ENCODE results near the gene TERT.

Gene TERT

GRCh38 chr5:1226839-1227581, 67.9 kb downstream of the TERT start:
- intact Hi-C loops (cut with DNase I), result no loop called here
- no peak for DNase-seq

DNA sequence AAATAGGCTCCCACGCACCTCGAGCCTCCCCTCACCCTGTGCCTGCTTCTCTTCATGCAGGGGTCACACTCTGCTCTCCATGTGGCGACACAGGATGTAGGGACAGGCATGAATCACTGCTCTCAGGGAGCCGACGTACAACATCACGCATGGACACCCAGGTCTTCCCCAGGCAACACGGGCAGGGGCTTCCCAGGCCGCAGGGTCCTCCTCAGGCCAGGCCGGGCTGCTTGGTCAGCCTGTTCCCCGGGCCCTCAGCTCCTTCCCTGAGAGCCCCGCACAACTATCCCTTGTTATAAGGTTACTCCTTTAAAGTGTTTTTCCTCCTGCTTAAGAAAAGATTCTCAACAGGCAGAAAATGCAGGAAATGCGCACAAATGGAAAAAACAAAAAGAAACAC, 68.6 kb downstream of the TERT start:
- no peak for DNase-seq

DNA sequence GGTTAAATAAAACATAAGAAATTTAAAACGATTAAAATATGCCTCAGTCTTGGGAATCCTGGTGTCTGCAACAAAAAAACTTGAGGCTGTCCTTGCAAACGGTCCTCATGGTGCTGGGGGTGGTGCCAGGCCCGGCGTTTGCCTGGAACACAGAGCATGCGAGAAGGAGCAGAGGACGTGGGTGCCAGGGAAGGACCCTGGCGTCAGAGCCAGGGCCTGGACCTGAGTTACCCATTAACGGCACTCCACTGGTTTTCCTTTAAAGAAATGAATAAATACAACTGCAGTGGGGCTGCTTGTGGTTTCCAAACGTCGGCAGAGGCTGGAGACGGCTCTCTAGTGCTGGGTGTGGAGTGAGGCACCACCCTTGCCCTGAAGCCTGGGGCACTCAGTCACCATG, 69.8 kb downstream of the TERT start, which contains the start of gene SLC6A18:
SLC6A18 (plus strand) TSS at position 301 of the 400 bp plus-strand sequence; CDS start at position 398, 97 bp downstream.
- DNase-seq, result no peak
- intact Hi-C loops (cut with DNase I), result no loop called here

More for the DNA sequence above, 68.6 kb downstream of the TERT start:
- intact Hi-C loops (cut with DNase I), result no loop called here

GRCh38 chr5:1224631-1225030, 70.2 kb downstream of the TERT start:
- intact Hi-C loops (cut with DNase I), result no loop called here
- DNase-seq, result no peak

- DNase-seq, result peak in 1 of 10 donors; percentile 79
- intact Hi-C loops (cut with DNase I), result no loop called here
These were observed 71.6 kb downstream of the TERT start for GRCh38 chr5:1223278-1223670.

GRCh38 chr5:1222621-1223277, 72.1 kb downstream of the TERT start:
- peak in 1 of 10 donors; percentile 73 for DNase-seq
- intact Hi-C loops (cut with DNase I), result no loop called here

DNA sequence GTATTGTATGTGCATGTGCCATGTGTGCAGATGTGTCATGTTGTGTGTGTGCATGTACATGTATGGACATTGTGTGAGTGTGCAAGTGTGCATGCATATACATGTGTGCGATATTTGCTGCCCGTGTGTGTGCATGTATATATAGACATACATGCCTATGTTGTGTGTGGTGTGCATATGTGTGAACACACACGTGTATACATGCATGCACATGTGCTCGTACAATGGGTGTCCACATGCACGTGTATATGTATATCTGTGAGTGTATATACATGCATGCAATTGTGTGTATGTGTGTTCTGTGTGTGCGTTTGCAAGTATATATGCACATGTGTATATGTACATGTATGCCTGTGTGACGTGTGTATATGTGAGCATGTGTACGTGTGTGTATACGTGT, 72.7 kb downstream of the TERT start:
- intact Hi-C loops (cut with DNase I), result no loop called here
- DNase-seq, result no peak

- intact Hi-C loops (cut with DNase I), result no loop called here
- DNase-seq, result peak in 2 of 10 donors; percentile 37 to 69
These were observed 73.1 kb downstream of the TERT start for GRCh38 chr5:1221721-1222120.

DNA sequence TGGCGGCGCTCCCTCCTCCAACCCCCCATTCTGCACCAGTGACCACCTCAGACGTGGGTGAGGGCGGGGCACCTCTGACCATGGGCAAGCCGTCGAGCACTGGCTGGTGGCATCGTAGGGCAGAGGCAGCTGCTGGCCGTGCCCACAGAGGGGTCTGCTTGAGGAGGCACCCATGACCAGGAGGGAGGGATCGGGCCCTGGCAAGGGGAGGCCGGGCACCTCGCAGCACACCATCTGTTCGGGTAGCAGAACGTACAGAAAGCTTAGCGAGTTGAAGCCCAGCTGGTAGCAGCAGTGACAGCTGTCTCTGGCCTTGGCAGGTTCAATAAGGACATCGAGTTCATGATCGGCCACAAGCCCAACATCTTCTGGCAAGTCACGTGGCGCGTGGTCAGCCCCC, 74.0 kb downstream of the TERT start:
- intact Hi-C loops (cut with DNase I), result no loop called here
- DNase-seq, result peak in 3 of 10 donors; percentile 60 to 78 (median 70)

- peak in 3 of 10 donors; percentile 41 to 71 (median 57) for DNase-seq
- intact Hi-C loops (cut with DNase I), result no loop called here
These were observed 74.5 kb downstream of the TERT start for GRCh38 chr5:1220351-1220750.

DNA sequence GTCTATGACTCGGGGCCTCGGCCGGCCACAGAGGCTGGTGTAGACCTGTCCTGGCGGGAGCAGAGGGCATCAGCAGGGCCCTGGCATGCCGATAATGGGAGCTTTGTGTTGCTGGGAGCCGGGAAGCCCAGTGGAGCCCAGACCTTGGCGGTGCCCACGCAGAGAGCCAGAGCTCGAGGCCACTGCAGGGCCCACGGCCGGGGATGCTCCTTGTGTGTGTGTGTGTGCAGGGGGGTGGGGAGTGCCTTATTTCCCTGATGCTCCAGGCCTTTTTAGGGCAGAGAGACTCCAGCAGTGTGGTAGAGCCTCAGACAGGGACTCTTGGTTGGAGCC, 75.1 kb downstream of the TERT start:
- peak in 1 of 10 donors; percentile 67 for DNase-seq
- intact Hi-C loops (cut with DNase I), result no loop called here

DNA sequence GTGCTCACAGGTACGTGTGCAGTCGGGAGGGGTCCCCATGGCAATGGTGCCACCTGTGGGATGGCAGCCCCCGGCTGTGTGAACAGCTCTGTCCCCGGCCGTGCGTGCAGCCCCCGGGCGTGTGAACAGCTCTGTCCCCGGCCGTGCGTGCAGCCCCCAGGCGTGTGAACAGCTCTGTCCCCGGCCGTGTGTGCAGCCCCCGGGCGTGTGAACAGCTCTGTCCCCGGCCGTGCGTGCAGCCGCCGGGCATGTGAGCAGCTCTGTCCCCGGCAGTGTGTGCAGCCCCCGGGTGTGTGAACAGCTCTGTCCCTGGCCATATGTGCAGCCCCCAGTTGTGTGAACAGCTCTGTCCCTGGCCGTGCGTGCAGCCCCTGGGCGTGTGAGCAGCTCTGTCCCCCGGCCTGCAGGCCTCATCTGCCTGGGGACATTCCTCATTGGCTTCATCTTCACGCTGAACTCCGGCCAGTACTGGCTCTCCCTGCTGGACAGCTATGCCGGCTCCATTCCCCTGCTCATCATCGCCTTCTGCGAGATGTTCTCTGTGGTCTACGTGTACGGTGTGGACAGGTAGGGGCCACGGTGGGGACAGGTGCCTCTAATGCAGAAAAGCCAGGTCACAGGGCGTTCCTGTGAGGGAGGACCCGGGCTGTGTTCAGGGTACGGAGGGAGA, 75.6 kb downstream of the TERT start:
- intact Hi-C loops (cut with DNase I), result no loop called here
- peak in 3 of 10 donors; percentile 55 to 81 (median 63) for DNase-seq

- intact Hi-C loops (cut with DNase I), result no loop called here
- peak in 3 of 10 donors; percentile 66 to 75 (median 71) for DNase-seq
These were observed 76.4 kb downstream of the TERT start for GRCh38 chr5:1218351-1219080.

- intact Hi-C loops (cut with DNase I), result no loop called here
- DNase-seq, result peak in 3 of 10 donors; percentile 43 to 68 (median 50)
These were observed 77.2 kb downstream of the TERT start for GRCh38 chr5:1217596-1218206.

DNA sequence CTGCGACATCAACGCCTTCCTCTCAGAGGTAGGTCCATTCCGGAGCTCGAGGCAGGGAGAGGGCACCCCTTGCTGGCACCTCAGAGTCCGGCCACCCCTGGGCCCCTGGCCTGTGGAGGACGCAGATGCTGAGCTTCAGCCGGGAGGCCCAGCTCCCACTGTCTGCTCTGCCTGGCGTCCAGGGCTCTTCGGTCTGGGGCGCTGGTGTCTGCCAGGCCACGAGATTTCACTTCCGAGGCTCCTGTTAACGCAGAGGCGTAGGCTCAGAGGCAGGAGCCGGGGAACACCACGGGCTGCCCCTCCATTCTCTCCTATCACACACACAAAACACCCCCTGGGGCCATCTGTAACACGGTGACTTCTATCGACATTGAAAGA, 78.0 kb downstream of the TERT start:
- intact Hi-C loops (cut with DNase I), result no loop called here
- peak in 1 of 10 donors; percentile 58 for DNase-seq

DNA sequence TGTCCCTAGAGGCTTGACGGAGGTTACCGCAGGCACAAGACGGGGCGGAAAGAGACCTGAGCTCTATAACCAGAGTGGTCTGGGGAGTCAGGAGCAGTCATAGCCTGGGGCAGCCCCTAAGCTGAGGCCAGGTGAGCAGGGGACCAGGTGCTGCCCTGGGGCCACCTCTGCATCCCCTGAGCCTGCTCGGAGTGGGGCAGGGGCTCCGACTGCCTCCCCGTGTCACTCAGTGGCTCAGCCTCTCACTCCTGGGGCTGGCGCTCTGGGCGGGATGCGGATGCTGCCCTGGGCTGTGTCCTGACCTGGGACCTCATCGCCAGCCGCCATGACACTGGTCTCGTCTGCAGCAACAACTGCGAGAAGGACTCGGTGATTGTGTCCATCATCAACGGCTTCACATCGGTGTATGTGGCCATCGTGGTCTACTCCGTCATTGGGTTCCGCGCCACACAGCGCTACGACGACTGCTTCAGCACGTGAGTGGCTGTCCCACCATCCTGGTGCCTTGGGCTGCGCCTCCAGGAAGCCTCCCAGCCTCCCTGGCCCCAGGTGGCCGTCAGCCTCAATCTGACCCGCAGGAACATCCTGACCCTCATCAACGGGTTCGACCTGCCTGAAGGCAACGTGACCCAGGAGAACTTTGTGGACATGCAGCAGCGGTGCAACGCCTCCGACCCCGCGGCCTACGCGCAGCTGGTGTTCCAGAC, 78.5 kb downstream of the TERT start:
- DNase-seq, result peak in 4 of 10 donors; percentile 18 to 73 (median 64)
- intact Hi-C loops (cut with DNase I), result no loop called here

GRCh38 chr5:1215320-1216096, 79.4 kb downstream of the TERT start:
- peak in 4 of 10 donors; percentile 24 to 58 (median 41) for DNase-seq
- intact Hi-C loops (cut with DNase I), result no loop called here

DNA sequence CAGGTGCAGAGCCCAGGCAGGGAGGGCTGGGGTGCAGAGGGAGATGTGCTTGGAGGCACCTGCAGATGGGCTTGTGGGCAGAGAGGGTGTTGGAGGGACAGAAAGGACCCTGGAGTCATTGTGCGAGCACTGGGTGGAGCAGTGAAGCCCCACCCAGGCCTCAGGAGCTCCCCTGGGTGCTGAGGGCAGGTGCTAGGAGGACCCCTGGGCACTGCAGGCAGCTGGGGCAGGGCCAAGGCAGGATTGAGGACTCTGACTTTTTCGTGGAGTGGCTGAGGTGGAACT, 80.0 kb downstream of the TERT start:
- intact Hi-C loops (cut with DNase I), result no loop called here
- DNase-seq, result peak in 2 of 10 donors; percentile 10 to 52

All from posterior cingulate gyrus (tissue), 11 donors.